ENCODE measurements around the gene CTSF. TPM values are rescaled to one million over a fixed set of nuclear protein-coding genes. Genes with fewer than 3 reads are reported as not detected.

The CTSF gene
- total RNA-seq (2022) (8.6 and 11.8 TPM in 2 replicates), Bru-seq, nascent RNA (percentile 28 among the genes with signal in this experiment), BruChase-seq, experiment 1, labeled RNA remaining after a 6-hour chase (percentile 42 among the genes with signal in this experiment), BruChase-seq, experiment 2, labeled RNA remaining after a 2-hour chase (percentile 35 among the genes with signal in this experiment)
- long read RNA-seq, transcript CTSF-201 (13 exons, 2,035 nt): major isoform, 46 of 54 reads
- long read RNA-seq, partial matches to known transcripts: 3 of 54 reads
- long read RNA-seq, other reads (novel, unspliced or antisense): 5 of 54 reads

DNA sequence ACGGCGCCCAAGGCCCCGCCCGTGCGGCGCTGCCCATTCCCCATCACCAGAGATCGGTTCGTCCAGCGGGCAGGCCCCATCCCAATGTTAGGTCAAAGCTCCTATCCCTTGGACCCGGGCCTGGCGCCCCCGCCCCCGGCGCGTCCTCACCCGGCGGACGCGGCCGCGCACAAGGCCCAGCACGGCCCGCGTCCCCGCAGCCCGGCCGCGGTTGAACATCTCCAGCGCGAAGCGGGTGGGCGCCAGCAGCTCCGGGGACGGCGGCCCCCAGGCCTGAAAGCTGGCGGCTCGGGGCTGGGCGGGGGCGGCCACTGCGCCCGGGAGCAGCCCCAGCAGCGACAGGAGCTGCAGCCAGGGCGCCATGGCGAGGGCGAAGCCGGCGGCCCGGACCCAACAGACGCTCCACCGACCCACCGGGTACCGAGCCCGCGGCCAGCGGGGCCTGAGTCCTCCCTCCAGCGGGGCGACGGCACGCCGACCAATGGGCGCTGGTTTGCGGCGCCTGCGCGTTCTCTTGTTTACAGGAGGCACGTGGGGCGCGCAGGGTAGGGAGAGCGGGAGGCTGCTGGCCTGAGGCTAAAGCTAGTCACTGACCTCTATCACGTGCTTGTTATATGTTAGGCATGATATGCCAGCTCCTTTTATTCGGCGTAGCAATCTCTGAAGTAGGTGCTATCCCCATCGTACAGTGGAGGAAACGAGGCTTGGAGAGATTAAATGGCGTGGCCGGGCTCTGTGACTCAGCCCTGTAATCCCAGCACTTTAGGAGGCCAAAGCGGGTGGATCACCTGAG is at the start of gene CTSF:
Gene CTSF, minus strand, starts transcription at position 483 of the 793 bp plus-strand sequence. Its CDS starts 120 bp downstream, at position 363.
- intact Hi-C loops (cut with micrococcal nuclease): no loop called here
- Mint-ChIP-seq H3K27me3 (ENCODE audit: insufficient read depth, unreplicated experiment) (peaks cover under 1% of the 10 kb centered on the region), H3K27ac (ENCODE audit: low read depth, unreplicated experiment) (peak within 1 kb of the TSS; percentile 77), H3K4me3 (ENCODE audit: unreplicated experiment) (peak within 1 kb of the TSS; percentile 71), H3K4me1 (ENCODE audit: insufficient read depth, unreplicated experiment) (peaks cover 7% of the 10 kb centered on the region), H3K36me3 (ENCODE audit: insufficient read depth, unreplicated experiment) (no peaks in the 10 kb centered on the region), H3K9me3 (ENCODE audit: unreplicated experiment) (no peaks in the 10 kb centered on the region)
- ChIA-PET CTCF (interaction anchor here (0.6 to 1.7 kb wide), 6 partner anchors 24 to 276 kb away, joined by 3 to 5 read pairs (median 3); no protein-coding TSS in a partner anchor), POLR2A (interaction anchor here (0.6 to 3.6 kb wide), 18 partner anchors 10 to 110 kb away, joined by 3 to 26 read pairs (median 5); partner anchors contain the start of genes ACTN3, CCDC87, CCS and DPP3)
- TF ChIP-seq, protein P1, sequence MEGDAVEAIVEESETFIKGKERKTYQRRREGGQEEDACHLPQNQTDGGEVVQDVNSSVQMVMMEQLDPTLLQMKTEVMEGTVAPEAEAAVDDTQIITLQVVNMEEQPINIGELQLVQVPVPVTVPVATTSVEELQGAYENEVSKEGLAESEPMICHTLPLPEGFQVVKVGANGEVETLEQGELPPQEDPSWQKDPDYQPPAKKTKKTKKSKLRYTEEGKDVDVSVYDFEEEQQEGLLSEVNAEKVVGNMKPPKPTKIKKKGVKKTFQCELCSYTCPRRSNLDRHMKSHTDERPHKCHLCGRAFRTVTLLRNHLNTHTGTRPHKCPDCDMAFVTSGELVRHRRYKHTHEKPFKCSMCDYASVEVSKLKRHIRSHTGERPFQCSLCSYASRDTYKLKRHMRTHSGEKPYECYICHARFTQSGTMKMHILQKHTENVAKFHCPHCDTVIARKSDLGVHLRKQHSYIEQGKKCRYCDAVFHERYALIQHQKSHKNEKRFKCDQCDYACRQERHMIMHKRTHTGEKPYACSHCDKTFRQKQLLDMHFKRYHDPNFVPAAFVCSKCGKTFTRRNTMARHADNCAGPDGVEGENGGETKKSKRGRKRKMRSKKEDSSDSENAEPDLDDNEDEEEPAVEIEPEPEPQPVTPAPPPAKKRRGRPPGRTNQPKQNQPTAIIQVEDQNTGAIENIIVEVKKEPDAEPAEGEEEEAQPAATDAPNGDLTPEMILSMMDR (IDR thresholded peaks at IDR 0.05; ENCODE audit: unreplicated experiment): no peak
- peak; percentile 82 for DNase-seq (ENCODE audit: unreplicated experiment)
- no TSS peak for BruUV-seq (replicated peaks)

DNA sequence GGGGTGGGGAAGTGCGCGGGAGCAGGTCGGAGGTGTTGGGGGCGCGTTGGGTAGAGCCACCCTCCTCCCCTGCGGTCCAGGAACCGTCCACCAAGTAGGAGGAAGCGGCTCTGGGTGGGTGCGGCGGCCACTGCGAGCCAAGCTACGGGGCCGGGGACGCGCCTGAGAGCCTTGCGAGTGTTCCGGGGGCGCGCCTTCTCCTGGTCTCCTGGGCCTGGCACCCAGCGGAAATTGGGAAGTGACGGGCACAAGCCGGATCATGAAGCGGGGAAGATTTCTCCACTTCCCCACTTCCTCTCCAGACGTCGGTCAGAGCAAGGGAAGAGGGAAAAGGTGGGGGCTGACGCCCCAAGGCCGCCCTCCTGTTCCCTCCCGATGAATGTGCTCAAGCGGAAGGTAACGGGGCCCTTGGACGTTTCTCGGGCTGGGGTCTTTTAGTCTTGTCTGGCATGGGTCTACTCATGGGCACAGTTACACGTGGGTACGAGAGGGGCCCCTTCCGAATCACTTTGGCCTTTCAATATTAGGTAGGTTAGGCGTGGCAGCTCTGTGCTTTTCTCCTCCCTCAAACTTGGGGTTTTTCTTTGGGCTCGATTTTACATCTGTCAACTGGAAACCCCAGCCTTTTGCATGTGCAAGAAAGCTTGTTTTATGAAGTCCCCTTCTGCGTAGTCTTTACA is 48.9 kb upstream of the CTSF start:
- Mint-ChIP-seq H3K27me3 (ENCODE audit: insufficient read depth, unreplicated experiment) (no peaks in the 10 kb centered on the region), H3K9me3 (ENCODE audit: unreplicated experiment) (no peaks in the 10 kb centered on the region), H3K4me1 (ENCODE audit: insufficient read depth, unreplicated experiment) (peaks cover 20% of the 10 kb centered on the region), H3K27ac (ENCODE audit: low read depth, unreplicated experiment) (peak overlapping the region; percentile 96), H3K36me3 (ENCODE audit: insufficient read depth, unreplicated experiment) (peaks cover 67% of the 10 kb centered on the region), H3K4me3 (ENCODE audit: unreplicated experiment) (peak overlapping the region; percentile 86)
- ChIA-PET CTCF (interaction anchor here (0.6 to 1.9 kb wide), 6 partner anchors 21 to 765 kb away, joined by 3 to 12 read pairs (median 3); partner anchors contain the start of genes DPP3, RBM4 and RBM4B), POLR2A (interaction anchor here (0.6 to 21.3 kb wide), 31 partner anchors 8 to 1140 kb away, joined by 3 to 420 read pairs (median 5); partner anchors contain the start of genes ACTN3, BBS1, CCDC87 and CCS)
- no TSS peak for BruUV-seq (replicated peaks)
- intact Hi-C loops (cut with micrococcal nuclease): loop anchor here (5.0 kb wide), 1 partner anchor 135 kb away; the partner anchor contains the start of gene DPP3
- TF ChIP-seq, protein P1 (IDR thresholded peaks at IDR 0.05; ENCODE audit: unreplicated experiment): no peak
- peak; percentile 52 for DNase-seq (ENCODE audit: unreplicated experiment)

DNA sequence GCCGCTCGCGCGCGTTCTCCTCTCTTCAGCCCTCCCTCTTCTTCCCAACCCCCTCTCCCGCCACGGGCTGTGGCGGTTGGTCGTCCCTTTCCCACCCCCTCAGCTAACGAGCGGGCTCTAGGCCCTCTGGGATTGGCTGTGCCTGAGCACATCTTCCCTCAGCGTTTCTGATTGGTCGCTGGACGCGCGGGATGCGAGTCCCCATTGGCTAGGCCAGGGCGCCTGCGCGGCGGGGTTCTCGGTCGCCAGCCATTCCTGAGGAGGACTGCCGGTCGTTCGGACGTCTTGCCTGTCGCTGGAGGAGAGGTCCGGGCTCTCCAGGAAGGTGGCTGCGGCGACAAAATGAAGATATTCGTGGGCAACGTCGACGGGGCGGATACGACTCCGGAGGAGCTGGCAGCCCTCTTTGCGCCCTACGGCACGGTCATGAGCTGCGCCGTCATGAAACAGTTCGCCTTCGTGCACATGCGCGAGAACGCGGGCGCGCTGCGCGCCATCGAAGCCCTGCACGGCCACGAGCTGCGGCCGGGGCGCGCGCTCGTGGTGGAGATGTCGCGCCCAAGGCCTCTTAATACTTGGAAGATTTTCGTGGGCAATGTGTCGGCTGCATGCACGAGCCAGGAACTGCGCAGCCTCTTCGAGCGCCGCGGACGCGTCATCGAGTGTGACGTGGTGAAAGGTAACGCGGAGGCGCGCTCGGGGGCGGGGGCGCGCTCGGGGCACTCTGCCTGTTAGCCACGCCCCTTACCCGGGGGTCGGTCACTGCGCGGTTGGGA is 48.2 kb upstream of the CTSF start, which contains the start of gene RBM14:
Gene RBM14, plus strand, starts transcription at position 252 of the 776 bp plus-strand sequence. Its CDS starts 91 bp downstream, at position 343.
- intact Hi-C loops (cut with micrococcal nuclease): loop anchor here (5.0 kb wide), 1 partner anchor 134 kb away; the partner anchor contains the start of gene DPP3
- peaks cover 20% of the 10 kb centered on the region for H3K4me1 Mint-ChIP-seq (ENCODE audit: insufficient read depth, unreplicated experiment)
- H3K27ac Mint-ChIP-seq (ENCODE audit: low read depth, unreplicated experiment): peak within 1 kb of the TSS; percentile 96
- no peaks in the 10 kb centered on the region for H3K9me3 Mint-ChIP-seq (ENCODE audit: unreplicated experiment)
- H3K27me3 Mint-ChIP-seq (ENCODE audit: insufficient read depth, unreplicated experiment): no peaks in the 10 kb centered on the region
- DNase-seq (ENCODE audit: unreplicated experiment): peak; percentile 99
- peak within 1 kb of the TSS; percentile 86 for H3K4me3 Mint-ChIP-seq (ENCODE audit: unreplicated experiment)
- BruUV-seq (replicated peaks): TSS peak; percentile 30
- POLR2A ChIA-PET: interaction anchor here (0.6 to 21.3 kb wide), 35 partner anchors 8 to 1139 kb away, joined by 3 to 420 read pairs (median 5); partner anchors contain the start of genes ACTN3, BBS1, CCDC87 and CCS
- TF ChIP-seq, protein P1 (IDR thresholded peaks at IDR 0.05; ENCODE audit: unreplicated experiment): no peak
- peaks cover 60% of the 10 kb centered on the region for H3K36me3 Mint-ChIP-seq (ENCODE audit: insufficient read depth, unreplicated experiment)
- CTCF ChIA-PET: interaction anchor here (0.6 to 1.9 kb wide), 6 partner anchors 10 to 144 kb away, joined by 3 to 12 read pairs (median 3); partner anchors contain the start of genes DPP3, RBM4 and RBM4B

All from MCF 10A (cell line).